Testis (tissue), 2 donors: ENCODE data around the gene KRT3.

ENCODE experiments used
- POLR2A ChIP-seq: fragments of 450-650 bp; IDR thresholded peaks from one replicate; pipeline ENCODE4 v1.6.1; 2017; ENCODE audit warnings: antibody characterized with exemption, mild to moderate bottlenecking, moderate library complexity
- TF ChIP-seq, protein P1 (sequence below), 3 experiments: fragments of 450-650 bp in 2 of 3; fragments of 200-600 bp in 1 of 3; sonication (generic) in 1 of 3; IDR thresholded peaks; one replicate each; pipeline ENCODE4 v1.5.1; 2016 to 2019; ENCODE audit warnings: antibody characterized with exemption in 3 of 3, mild to moderate bottlenecking in 2 of 3, moderate library complexity in 1 of 3

DNA sequence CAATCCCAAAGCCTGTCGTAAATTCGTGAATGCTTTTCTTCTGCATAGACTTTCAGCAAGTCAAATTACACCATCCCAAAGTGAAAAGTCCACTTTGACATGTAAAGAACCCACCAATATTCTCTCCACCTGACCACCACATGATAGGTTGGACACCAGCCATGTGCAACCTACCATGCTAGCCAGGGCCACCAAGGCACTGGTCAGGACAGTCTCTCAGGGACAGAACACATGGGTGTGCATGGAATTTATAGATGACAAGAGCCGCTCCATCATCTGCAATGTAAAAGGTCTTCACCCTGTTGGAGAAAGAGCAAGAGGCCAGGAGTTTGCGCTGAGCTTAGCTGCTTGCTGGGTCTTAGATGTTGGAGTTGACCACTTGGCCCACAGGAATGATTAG lies 13.4 kb downstream of the KRT3 start:
- TF ChIP-seq, protein P1, sequence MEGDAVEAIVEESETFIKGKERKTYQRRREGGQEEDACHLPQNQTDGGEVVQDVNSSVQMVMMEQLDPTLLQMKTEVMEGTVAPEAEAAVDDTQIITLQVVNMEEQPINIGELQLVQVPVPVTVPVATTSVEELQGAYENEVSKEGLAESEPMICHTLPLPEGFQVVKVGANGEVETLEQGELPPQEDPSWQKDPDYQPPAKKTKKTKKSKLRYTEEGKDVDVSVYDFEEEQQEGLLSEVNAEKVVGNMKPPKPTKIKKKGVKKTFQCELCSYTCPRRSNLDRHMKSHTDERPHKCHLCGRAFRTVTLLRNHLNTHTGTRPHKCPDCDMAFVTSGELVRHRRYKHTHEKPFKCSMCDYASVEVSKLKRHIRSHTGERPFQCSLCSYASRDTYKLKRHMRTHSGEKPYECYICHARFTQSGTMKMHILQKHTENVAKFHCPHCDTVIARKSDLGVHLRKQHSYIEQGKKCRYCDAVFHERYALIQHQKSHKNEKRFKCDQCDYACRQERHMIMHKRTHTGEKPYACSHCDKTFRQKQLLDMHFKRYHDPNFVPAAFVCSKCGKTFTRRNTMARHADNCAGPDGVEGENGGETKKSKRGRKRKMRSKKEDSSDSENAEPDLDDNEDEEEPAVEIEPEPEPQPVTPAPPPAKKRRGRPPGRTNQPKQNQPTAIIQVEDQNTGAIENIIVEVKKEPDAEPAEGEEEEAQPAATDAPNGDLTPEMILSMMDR (IDR thresholded peaks at IDR 0.05), result no peak
- no peak for TF ChIP-seq POLR2A
